ENCODE data around the gene EPHA1.

DNA sequence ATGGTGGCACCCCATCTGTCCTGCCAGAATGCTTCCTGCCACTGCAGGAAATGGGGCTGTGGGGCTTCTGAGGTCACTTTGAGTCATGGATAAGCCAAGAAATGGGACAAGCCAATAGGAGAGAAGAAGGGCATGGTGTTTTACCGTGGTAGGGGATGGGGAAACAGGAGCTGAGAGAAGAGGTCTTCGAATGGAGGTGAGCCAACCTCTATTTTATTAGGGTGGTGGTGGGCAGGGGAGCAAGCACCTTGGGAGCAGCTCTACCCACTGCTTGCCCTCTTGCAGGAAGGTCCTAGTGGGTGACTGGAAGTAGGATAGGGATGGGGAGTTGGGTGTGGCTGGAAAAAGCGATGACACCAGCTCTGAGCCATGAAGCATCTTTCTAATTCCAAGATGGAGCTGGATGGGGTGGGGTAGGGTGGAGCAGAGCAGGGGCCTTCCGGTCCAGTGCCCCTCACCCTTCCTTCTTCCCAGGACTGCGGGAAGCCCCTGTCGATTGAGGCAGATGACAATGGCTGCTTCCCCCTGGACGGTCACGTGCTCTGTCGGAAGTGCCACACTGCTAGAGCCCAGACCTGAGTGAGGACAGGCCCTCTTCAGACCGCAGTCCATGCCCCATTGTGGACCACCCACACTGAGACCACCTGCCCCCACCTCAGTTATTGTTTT, 18.4 kb downstream of the EPHA1 start:
- TF ChIP-seq, protein P1, sequence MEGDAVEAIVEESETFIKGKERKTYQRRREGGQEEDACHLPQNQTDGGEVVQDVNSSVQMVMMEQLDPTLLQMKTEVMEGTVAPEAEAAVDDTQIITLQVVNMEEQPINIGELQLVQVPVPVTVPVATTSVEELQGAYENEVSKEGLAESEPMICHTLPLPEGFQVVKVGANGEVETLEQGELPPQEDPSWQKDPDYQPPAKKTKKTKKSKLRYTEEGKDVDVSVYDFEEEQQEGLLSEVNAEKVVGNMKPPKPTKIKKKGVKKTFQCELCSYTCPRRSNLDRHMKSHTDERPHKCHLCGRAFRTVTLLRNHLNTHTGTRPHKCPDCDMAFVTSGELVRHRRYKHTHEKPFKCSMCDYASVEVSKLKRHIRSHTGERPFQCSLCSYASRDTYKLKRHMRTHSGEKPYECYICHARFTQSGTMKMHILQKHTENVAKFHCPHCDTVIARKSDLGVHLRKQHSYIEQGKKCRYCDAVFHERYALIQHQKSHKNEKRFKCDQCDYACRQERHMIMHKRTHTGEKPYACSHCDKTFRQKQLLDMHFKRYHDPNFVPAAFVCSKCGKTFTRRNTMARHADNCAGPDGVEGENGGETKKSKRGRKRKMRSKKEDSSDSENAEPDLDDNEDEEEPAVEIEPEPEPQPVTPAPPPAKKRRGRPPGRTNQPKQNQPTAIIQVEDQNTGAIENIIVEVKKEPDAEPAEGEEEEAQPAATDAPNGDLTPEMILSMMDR (conservative IDR thresholded peaks at IDR 0.05; ENCODE audit: low read depth in 2 of 2): no peak
- TF ChIP-seq POLR2AphosphoS5 (IDR thresholded peaks at IDR 0.05; ENCODE audit: low read depth) (peak; percentile 65; the same call in 1 of the 2 replicates), EZH2 (IDR thresholded peaks at IDR 0.05; ENCODE audit: low read depth, unreplicated experiment) (no peak), JUNB (IDR thresholded peaks at IDR 0.05; ENCODE audit: unreplicated experiment) (no peak)

Measured in GM23338 (cell line).